Colonic mucosa (tissue), 4 donors: ENCODE data around the gene TACC2. TPM values are rescaled to one million over a fixed set of nuclear protein-coding genes. Genes with fewer than 3 reads are reported as not detected.

Source experiments
- DNase-seq: peaks from one replicate; pipeline ENCODE4 v3.0.0-alpha.2; 2020
- H3K27ac ChIP-seq: fragments of 200-600 bp; one replicate; pipeline ENCODE4 v1.8.0; 2021
- H3K27me3 ChIP-seq: fragments of 200-600 bp; one replicate; pipeline ENCODE4 v1.8.0; 2021
- H3K36me3 ChIP-seq: fragments of 200-600 bp; one replicate; pipeline ENCODE4 v1.8.0; 2021
- H3K4me1 ChIP-seq: fragments of 200-600 bp; one replicate; pipeline ENCODE4 v1.8.0; 2021; ENCODE audit warnings: mild to moderate bottlenecking
- H3K4me3 ChIP-seq: fragments of 200-600 bp; one replicate; pipeline ENCODE4 v1.8.0; 2021
- H3K9ac ChIP-seq, 2 donors: one replicate each; pipeline ENCODE4 v1.7.0; 2013; ENCODE audit warnings: control low read depth in 2 of 2, low read depth in 2 of 2, low read length in 2 of 2
- H3K9me3 ChIP-seq: fragments of 200-600 bp; one replicate; pipeline ENCODE4 v1.8.0; 2021
- CTCF ChIP-seq: fragments of 200-600 bp; IDR thresholded peaks from one replicate; pipeline ENCODE4 v1.8.0; 2022; ENCODE audit warnings: antibody characterized with exemption, mild to moderate bottlenecking
- intact Hi-C: fragments of 100-400 bp; cut with DNase I; formaldehyde crosslinking; loops from one replicate; pipeline ENCODE4 v1.14.1; 2022
- total RNA-seq, 2 donors: library from RNA; stranded (reverse); fragmentation: NEBNext Ultra II Directional in 1 of 2; extraction: Animal tissue kit (Norgen Biotek cat#: 25700) in 1 of 2; gene quantifications; one replicate each; pipeline ENCODE4 v1.2.1, GENCODE V29; 2021
- donor health status: healthy.
- donor health status: DM: no; HTN: no; CAD: no.
- donor health status: DM: no; HTN: no; CAD: no.

The TACC2 gene
- total RNA-seq, 2 donors from 2014 or later: 90.0 to 93.2 TPM

GRCh38 chr10:122168598-122169394, 179.8 kb downstream of the TACC2 start:
- H3K9ac ChIP-seq: no peak overlapping the region
- H3K27ac ChIP-seq: no peak overlapping the region
- peaks cover 4% of the 10 kb centered on the region for H3K4me1 ChIP-seq
- intact Hi-C loops: no loop called here
- no peaks in the 10 kb centered on the region for H3K27me3 ChIP-seq
- no peaks in the 10 kb centered on the region for H3K36me3 ChIP-seq
- no peak overlapping the region for H3K4me3 ChIP-seq
- H3K9me3 ChIP-seq: no peaks in the 10 kb centered on the region
- DNase-seq: no peak
- TF ChIP-seq CTCF: no peak

GRCh38 chr10:122170802-122171201, 181.8 kb downstream of the TACC2 start:
- Histone ChIP-seq H3K9me3 (no peaks in the 10 kb centered on the region), H3K27me3 (no peaks in the 10 kb centered on the region), H3K4me1 (no peaks in the 10 kb centered on the region), H3K27ac (no peak overlapping the region), H3K4me3 (no peak overlapping the region), H3K36me3 (no peaks in the 10 kb centered on the region), H3K9ac (no peak overlapping the region)
- DNase-seq: no peak
- TF ChIP-seq CTCF: no peak
- intact Hi-C loops: no loop called here

- Histone ChIP-seq H3K4me1 (no peaks in the 10 kb centered on the region), H3K9ac (no peak overlapping the region), H3K4me3 (no peak overlapping the region), H3K9me3 (no peaks in the 10 kb centered on the region), H3K27ac (no peak overlapping the region), H3K27me3 (no peaks in the 10 kb centered on the region), H3K36me3 (no peaks in the 10 kb centered on the region)
- intact Hi-C loops: no loop called here
- DNase-seq: no peak
- TF ChIP-seq CTCF: no peak
Observed at GRCh38 chr10:122171302-122172075, 182.5 kb downstream of the TACC2 start.

GRCh38 chr10:122172361-122173008, 183.5 kb downstream of the TACC2 start:
- H3K27ac ChIP-seq: no peak overlapping the region
- DNase-seq: no peak
- no peaks in the 10 kb centered on the region for H3K27me3 ChIP-seq
- H3K9ac ChIP-seq: no peak overlapping the region
- H3K9me3 ChIP-seq: no peaks in the 10 kb centered on the region
- intact Hi-C loops: no loop called here
- H3K4me3 ChIP-seq: no peak overlapping the region
- H3K36me3 ChIP-seq: no peaks in the 10 kb centered on the region
- no peak for TF ChIP-seq CTCF
- no peaks in the 10 kb centered on the region for H3K4me1 ChIP-seq

GRCh38 chr10:122173337-122173736, 184.4 kb downstream of the TACC2 start:
- no peak for DNase-seq
- Histone ChIP-seq H3K9me3 (no peaks in the 10 kb centered on the region), H3K27ac (no peak overlapping the region), H3K27me3 (no peaks in the 10 kb centered on the region), H3K36me3 (no peaks in the 10 kb centered on the region), H3K4me3 (no peak overlapping the region), H3K9ac (no peak overlapping the region), H3K4me1 (no peaks in the 10 kb centered on the region)
- intact Hi-C loops: no loop called here
- TF ChIP-seq CTCF: no peak
